COLO829 (cell line): ENCODE measurements around the gene SHROOM1.
"Not testable (repeated sequence)": the region's sequence is repeated elsewhere in the genome, so short reads cannot be mapped to it uniquely, and the experiment has no call there.

Source experiments
- DNase-seq: peaks from one replicate; pipeline ENCODE4 v3.0.0; 2012; ENCODE audit warnings: low spot score

SHROOM1 gene

GRCh38 chr5:132830436-132831094 is at the start of gene SHROOM1:
TSS of gene SHROOM1 (minus strand) at chr5:132830647. CDS start at chr5:132826140, 4,507 bp downstream.
- DNase-seq: no peak

- no peak for DNase-seq
Observed at GRCh38 chr5:132877938-132878337, 47.5 kb upstream of the SHROOM1 start.

- no peak for DNase-seq
Observed at GRCh38 chr5:132877466-132877865, 47.0 kb upstream of the SHROOM1 start.

- no peak for DNase-seq
Observed at GRCh38 chr5:132876020-132876759, 45.7 kb upstream of the SHROOM1 start.

- no peak for DNase-seq
Observed at GRCh38 chr5:132873930-132874271, 43.5 kb upstream of the SHROOM1 start.

GRCh38 chr5:132873119-132873929 is 42.9 kb upstream of the SHROOM1 start, which contains the start of gene LEAP2:
TSS of gene LEAP2 (plus strand) at chr5:132873668. CDS start at chr5:132873695, 27 bp downstream.
- no peak for DNase-seq

- no peak for DNase-seq
Observed at GRCh38 chr5:132872788-132873118, 42.3 kb upstream of the SHROOM1 start.

- no peak for DNase-seq
Observed at GRCh38 chr5:132871459-132872284, 41.2 kb upstream of the SHROOM1 start.

GRCh38 chr5:132870801-132871200 is 40.4 kb upstream of the SHROOM1 start:
- no peak for DNase-seq

- DNase-seq: no peak
Observed at GRCh38 chr5:132868754-132869153, 38.3 kb upstream of the SHROOM1 start.

- DNase-seq: no peak
Observed at GRCh38 chr5:132867046-132867451, 36.6 kb upstream of the SHROOM1 start.

- DNase-seq: peak; percentile 91
Observed at GRCh38 chr5:132866342-132867045, 36.0 kb upstream of the SHROOM1 start, which contains the start of the genes GDF9 and UQCRQ. TSS of gene GDF9 (minus strand) at chr5:132866469. CDS start at chr5:132864533, 1,936 bp downstream. TSS of gene UQCRQ (plus strand) at chr5:132866642. CDS start at chr5:132866882, 240 bp downstream.

- no peak for DNase-seq
Observed at GRCh38 chr5:132865668-132866341, 35.4 kb upstream of the SHROOM1 start.

- peak; percentile 35 for DNase-seq
Observed at GRCh38 chr5:132860742-132861141, 30.3 kb upstream of the SHROOM1 start.

- no peak for DNase-seq
Observed at GRCh38 chr5:132859889-132860437, 29.5 kb upstream of the SHROOM1 start.

- no peak for DNase-seq
Observed at GRCh38 chr5:132856011-132856410, 25.6 kb upstream of the SHROOM1 start.

GRCh38 chr5:132854992-132855391 is 24.5 kb upstream of the SHROOM1 start:
- DNase-seq: not testable (repeated sequence)

- no peak for DNase-seq
Observed at GRCh38 chr5:132854301-132854700, 23.9 kb upstream of the SHROOM1 start.

GRCh38 chr5:132853790-132854189 is 23.3 kb upstream of the SHROOM1 start:
- no peak for DNase-seq

- no peak for DNase-seq
Observed at GRCh38 chr5:132853323-132853722, 22.9 kb upstream of the SHROOM1 start.
